NCI-H187 treated with DMSO at 0.1 percent for 48 hours (cell line): ENCODE data around the gene NFKBIE.

Experiments
- DNase-seq: peaks from one replicate; lab custom pipeline; 2025; lab: John Stamatoyannopoulos, UW

Gene NFKBIE

DNA sequence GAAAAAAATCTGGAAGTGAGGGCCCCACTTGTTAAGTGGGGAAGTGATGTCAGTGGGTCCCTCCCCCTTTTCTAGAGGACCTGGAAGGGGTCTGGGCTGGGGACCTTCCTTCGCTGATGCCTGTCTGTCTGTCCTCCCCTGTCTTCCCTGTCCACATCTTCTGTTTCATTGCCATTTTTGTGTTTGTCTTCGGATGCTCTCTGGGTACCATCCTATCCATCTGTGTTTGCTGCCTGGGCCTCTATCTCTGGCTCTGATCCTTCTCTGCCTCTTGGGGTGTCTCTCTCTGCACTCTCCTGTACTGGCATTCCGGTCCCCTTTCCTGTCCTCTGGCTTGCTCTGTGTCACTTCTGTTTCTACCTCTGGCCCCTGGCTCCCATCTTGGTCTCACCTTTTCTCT lies 7.2 kb upstream of the NFKBIE start:
- DNase-seq, result no peak

DNA sequence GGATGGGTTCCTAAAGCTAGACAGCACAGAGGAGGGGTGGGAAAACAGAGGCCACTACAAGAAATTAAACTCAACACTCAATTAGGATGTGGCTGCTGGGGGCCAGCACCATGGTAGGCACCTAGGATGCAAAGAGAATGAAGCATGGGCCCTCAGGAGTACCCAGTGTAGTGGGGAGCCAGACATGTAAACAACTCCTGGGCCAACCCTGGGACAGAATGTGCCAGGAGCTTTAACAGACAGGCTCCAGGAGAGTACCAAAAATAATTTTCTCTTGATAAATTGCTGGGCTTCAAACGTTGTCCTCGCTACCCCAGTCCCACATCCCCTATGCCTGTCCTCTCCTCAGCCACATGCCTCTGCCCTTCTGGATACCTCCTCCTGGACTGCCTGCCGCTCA lies 6.6 kb upstream of the NFKBIE start:
- DNase-seq, result no peak

DNA sequence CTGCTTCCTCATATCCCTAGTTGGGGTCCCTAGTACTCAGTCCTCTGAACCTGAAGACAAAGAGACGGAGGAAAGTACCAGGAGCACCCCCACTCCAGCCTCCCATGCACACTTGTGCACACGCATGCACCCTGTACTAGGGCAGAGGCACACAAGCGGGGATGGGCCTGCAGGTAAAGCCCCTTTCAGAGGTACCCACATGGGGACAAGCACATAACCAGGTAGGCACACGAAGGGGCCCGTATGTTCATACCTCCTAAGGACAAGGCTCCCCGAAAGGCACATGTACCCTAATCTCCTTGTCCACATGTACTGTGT lies 6.0 kb upstream of the NFKBIE start:
- no peak for DNase-seq

DNA sequence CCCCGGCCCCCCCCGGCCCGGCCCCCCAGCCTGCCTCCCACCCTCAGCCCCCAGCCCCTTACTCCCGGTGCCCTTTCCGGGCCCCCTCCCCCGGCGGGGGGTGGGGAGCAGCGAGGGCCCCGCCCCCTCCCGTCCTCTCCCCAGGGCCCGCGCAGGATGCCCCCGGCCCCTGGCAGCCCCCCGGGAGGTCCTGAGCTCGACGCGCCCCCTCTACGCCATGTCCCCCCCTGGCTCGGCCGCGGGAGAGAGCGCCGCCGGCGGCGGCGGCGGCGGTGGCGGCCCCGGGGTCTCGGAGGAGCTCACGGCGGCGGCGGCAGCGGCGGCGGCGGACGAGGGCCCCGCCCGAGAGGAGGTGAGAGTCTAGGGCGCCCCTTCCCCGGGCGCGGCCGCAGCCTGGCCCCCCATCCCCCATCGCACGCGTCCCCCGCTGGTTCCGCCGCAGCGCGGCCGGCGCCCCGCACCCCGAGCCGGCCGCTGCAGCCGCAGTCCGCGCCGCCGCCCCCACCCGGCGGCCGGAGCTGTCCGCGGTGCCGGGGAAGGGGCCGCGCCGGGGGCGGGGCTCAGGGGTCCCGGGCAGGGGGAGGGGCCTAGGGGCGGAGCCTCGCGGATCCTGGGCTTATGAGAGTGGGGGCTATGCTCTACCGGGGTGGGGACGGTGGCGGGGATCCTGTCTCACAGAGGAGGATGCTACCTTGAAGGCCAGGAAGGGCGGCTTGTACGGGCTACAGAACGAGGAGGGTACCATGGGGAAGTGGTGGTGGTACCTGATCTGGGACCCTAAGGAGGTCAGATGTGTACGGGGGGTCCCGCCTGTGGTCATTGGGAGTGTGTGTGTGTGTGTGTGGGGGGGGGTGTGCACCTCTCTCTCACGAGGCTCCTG lies 5.4 kb upstream of the NFKBIE start:
- DNase-seq, result no peak

DNA sequence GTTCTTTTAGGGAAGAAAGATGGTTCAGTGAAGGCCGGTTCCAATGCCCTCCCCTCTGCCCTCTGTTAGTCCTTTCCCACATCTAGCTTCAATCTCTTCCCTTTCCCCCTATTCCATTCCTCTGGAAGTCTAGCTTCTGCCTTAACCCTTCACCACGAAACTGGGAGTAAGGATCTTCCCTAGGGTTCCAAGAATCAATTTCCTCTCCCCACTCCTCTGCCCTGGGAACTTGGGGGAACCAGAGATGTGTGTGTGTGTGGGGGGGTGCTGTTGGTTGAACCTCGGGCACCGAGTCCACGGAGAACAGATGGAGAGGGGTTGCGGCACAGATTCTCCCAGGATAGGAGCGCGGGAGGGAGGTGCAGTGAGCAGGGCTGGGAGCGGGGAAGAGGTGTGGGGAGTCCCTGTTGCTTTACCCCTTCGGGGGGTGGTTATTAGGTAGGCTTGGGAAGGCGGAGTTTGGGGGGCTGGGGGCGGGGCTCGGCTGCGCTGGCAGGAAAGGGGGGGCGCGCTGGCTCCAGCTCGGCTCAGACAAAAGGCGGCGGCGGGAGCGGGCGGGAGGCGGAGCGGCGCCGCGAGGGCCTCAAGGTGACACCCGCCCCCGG lies 4.7 kb upstream of the NFKBIE start, which contains the start of gene TMEM151B:
Gene TMEM151B, plus strand, starts transcription at position 530 of the 605 bp plus-strand sequence. CDS start 293 bp downstream, outside the sequence.
- DNase-seq, result no peak

DNA sequence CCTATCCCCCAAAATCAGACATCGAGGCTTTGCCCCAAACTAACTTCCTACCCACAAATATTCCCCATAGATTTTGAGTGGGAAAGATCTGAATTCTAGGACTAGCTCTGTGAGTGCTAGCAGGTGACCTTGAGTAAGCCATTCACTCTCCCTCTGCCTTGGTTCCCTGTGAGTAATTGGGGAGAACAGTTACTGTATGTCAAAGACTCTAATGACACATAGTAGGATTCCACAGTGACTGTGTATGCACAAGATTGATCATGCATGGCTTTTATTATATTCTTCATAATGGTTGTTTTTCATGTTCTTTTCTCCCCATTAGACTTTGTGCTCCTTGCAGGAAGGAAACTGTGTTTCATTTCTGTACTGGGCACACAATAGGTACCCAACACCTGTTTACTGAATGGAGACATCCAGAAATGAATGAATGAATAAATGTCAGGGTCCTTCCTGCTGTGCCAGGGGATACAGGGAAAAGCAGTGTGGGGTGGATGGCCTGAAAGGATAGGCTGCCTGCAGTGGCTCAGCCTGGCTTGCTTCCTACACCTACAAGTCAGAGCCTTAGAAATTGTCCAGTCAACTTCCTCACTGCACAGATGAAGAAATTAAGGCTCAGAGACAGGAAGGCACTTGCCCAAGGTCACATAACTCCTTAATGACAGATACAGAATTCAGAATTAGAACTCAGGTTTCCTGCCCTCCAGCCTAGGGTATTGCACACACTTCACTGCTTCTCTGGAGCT lies 4.0 kb upstream of the NFKBIE start:
- no peak for DNase-seq

DNA sequence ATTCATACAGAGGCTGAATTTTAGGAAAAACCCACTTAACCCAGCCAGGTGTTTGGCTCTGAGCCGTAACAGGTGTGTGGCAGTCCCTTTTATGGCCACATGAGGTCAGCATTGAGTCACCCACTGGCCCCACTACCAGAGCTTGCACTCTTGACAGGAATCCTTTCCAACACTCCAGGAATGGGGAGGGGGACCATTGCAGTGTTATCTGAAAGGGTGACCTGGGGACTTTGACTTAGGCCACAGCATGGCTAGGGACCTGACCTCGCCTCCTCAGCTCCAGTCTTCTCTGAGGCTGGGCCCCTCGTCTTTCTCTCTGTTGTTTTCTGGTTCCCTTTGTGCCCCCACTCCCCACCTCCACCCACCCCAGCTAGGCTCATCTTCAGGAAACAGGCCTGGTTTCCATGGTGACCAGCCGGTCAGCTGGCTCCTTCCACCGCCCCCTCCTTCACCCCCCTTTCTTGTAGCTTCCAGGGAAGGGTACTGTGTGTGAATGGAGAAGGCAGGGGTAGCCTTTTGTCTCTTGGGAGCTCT lies 2.8 kb upstream of the NFKBIE start:
- DNase-seq, result peak; percentile 52

DNA sequence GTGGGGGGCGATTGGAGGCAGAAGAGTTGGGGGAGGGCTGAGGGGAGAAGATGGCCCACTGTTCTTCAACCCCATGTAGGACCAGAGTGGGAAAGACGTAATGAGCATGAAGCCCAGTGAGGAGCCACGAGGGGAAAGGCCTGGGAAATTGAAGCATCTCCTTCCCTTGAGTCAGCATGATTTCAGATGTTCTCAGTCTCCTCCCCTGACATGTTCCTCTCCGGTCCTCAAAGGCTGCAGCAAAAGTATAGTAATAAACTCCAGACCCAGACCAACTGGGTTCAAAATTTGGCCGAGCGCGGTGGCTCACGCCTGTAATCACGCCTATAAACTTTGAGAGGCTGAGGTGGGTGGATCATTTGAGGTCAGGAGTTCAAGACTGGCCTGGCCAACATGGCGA lies 1.9 kb upstream of the NFKBIE start:
- no peak for DNase-seq

DNA sequence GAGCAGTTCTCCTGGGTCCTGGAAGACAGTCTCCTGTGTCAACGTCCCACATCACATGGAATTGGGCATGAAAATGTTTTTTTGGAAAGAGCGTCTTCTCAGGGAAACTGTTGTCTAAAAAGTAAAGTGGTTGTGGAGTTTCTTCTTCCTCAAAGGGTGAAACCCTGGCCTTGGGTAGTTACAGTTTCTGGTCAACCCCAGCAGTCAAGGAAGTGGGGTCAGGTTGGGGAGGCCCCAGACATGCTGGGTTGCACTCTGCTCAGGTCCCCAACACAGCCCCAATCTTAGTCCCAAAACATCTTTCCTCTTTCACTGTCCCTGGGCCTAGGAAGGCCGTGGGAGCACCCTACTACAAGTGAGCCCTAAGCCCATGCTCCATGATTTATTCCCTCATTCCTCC lies 996 bp upstream of the NFKBIE start:
- DNase-seq, result no peak

DNA sequence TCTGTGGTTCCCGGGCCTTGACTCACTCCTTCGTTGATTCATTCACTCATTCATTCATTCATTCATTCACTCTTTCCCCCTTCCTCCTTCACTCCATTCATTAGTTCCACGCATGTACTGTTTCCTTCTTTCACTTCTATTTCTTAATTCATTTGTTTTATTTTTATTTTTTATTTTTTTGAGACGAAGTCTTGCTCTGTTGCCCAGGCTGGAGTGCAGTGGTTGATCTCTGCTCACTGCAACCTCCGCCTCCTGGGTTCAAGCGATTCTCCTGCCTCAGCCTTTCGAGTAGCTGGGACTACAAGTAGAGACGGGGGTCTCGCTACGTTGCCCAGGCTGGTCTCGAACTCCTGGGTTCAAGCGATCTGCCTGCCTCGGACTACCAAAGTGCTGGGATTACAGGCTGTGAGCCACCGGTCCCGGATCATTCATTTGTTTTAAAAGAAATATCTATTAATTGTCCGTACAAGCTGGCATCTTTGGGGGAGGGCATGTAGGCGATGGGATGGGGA lies 427 bp upstream of the NFKBIE start:
- no peak for DNase-seq

DNA sequence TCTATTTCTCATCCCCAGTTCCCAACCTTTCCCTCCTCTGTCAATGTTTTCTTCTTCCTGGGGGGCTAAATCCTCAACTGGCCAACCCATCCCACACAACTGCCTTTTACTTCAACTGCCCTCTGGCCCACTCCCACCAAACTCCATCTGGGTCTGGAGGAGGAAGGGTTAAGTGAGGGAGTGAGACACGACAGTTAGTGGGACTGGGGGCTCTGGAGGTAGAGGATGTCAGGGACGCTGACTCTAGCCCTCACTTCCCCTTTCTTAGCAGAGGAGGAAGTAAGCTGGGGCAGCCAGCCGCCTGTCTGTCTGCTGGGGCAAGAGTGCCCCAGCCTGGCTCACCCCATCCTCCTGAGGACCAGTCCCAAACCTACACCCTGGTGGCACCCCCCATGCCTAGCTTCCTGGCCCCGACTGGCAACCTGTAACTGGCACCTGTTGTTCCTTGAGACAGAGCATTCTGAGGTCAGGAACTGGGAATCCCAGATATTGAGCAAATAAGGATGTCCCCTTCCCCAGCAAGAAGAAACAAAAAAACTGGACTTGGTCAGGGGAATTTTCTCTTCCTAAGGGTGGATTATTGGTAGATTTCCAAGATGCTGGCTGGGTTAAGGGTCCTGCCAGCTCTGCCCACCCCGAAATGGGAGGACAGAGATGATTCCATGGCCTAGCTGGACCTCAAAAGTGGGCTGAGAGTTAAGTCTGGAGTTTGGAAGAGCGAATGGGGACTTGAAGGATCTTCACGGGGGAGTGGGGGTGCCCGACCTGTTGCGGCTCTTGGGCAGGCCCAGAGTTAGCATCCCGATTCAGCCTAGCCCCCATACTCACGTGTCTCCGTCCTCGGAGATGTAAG lies 971 bp downstream of the NFKBIE start:
- DNase-seq, result no peak

DNA sequence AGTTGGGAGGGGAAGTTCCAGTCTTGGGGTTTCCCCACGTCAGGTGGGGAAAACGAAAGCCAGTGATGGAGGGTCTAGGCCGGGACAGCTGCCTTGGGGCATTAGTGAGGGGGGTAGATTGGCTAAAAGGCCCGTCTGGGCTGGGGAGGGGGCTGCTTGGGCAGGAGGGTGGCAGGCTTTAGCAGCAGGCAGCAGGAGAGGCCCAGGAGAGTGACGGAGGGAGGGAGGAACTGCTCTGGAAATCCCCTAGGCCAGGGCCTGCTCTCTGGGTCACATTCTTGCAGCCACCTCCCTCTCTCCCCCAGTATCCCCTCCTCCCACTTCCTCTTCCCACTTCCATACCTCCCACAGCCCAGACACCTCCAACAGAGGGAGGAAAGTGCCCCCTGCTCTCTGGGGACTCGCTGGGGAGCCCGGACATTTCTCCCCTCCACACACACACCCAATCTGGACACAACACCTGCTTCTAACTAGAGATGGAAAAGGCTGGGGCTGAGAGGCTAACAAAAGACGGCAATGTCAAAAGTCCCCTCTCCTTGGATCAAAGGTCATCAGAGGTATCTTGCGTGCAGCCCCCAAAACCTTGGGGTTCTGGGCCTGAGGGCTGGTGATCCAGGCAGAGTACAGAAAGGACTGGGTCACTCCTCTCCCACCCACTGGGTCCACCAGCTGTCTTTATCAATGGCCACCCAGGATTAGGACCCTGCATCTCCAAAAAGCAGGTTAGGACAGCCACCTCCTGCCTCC lies 1.8 kb downstream of the NFKBIE start:
- no peak for DNase-seq

DNA sequence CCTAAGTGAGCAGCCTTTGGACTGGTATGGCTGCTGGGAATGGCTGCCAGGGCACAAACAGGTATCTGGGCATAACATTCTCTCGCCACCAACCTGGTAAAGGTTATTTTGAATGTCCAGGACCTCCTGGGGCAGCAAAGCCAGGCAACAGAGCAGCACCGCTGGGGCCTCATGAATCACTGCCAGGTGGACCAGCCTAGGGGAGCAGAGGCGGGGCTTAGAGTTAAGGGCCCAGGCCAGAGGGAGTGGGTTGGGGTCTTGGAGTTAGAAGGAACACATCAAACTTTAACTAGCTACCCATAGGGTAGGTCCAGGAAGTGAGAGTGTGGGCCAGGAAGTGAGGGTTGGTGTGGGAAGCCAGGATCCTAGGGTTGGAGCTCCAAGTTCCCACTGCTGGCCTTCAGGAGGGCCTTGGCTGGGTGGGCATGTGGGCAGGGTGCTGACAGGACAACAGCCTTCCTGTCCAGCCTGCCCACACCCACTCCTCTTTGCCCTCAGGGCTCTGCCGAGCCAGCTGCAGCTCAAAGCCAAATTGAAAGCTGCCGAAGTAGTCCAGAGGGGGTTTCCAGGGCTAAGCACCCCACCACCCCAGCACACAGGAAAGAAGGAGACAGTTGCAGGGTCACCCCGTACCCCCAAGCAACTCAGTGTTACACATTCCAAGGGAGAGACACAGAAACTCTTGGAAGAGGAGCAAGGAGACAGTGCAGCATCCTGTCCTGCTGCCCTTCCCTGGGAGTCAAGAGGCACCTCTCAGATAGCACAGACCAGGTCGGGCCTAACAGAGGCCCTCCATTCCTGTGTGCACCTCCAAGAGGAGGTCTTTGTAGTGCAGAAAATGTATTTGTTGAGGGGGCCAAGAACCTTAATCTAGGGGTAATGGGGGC lies 2.6 kb downstream of the NFKBIE start:
- no peak for DNase-seq

DNA sequence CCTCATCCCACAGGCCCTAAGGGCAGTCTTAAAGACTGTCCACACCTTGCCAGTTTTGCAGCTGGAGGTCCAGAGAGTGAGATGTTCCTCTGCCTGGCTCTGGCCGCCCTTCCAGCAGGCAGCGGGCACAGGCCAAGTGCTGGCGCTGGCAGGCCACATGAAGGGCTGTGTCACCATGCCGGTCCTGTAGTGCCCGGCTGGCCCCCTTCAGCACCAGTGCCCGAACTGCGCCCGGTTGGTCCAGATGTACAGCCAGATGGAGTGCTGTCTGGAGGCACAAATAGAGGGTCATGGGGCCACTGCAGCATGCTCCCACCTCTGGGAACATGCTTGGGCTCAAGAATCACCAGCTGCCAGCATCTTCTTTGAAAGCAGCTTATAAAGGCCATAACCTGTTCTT lies 3.8 kb downstream of the NFKBIE start:
- no peak for DNase-seq

DNA sequence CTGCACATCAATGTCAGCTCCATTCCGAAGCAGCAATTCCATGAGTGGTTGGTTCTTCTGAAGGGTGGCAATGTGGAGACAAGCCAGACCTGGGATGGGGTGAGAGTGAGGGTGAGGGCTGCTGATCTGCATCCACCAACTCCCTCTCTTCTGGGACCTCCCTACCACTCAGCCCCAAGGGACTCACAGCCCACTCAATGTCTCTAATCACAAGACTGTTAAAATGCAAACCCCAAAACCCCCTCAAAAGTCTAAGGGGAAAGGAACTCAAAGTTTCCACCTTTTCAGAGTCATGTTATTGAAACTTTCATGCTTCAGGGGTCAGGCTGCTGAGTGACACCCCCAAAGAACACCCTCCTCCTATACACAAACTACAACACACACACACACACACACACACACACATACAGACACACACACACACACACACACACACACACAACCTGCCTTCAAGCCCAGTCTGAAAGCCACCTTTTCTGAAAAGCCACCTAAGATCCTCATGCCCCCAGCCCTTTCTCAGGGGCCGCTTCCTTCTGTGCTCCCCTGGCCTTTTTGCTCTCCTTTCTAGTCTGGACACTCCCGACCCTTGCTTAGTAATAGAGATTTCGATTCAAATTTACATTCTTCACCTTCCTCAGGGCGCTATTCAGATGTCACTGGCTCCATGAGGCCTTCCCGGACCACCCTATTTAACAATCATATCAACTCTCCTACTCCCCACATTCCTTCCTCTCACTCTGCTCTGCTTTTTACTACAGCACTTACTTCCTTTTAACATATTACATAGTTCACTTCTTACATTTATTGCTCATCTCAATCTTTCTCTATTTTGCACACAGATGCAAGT lies 4.7 kb downstream of the NFKBIE start:
- no peak for DNase-seq

DNA sequence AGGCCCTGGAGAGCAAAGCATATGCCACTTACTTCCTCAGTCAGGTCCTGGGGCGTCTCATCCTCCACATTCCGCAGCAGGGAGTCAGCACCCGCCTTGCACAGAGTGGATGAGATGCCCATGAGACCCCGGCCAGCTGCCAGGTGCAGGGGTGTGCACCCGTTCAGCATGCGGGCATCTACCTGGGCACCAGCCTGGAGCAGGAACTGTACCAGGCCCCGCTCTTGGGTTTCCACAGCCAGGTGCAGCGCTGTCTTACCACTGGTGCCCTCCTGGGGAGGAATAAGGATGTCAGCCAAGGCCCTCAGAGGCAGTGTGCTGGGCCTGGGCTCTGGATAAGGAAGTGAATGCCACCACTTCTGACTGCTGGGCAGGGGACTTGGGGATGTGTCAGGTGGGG lies 5.3 kb downstream of the NFKBIE start:
- DNase-seq, result no peak

DNA sequence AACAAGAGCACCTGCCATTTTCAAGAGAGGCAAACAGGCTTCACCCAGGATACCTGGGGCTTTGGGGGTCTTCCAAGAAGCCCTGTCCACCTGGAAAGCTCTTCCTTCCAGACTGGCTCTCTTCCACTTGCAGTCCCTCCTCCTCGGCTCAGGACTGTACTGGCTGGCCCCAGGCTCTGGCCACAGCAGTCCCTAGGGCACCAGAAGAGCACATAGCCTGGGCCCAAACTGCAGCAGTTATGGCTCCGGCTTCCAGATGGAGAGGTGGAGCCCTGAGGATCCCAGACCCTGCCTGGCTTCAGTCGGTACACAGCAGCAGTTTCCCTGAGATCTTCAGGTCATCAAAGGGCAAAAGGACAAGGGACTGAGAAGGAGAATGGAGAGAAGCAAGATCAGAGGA lies 6.4 kb downstream of the NFKBIE start:
- DNase-seq, result no peak

DNA sequence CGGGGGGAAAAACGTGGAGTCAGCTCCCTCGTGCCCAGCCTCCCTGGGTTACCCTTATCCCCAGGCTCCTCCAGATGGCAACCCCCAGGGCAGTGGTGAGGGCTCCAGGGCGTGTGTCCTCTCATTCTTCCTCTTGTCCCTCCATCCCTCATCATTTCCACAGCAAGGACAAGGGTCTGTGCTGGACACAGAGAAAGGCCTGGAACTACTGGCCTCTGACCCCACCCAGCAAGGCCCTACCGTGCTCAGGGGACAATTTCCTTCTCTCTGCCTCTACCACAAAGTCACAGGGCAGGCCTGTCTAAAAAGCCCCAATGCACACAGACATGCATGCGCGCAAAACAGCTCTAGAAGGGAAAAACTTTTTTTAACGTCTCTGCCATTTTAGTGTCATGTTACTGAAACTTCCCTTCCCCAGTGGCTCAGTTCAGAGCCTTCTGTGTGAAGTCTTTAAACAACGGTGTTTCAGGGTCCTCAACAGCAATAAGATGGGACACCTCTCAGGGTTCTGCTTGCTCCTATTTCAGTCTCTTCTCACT lies 7.0 kb downstream of the NFKBIE start:
- no peak for DNase-seq
